ENCODE measurements around the gene INAFM2. TPM values are rescaled to one million over a fixed set of nuclear protein-coding genes. Genes with fewer than 3 reads are reported as not detected.

Gene INAFM2
- total and polyA plus RNA-seq, 2 of the 4 experiments (the other 2 are of a cell fraction) = 10.4 to 14.0 TPM

DNA sequence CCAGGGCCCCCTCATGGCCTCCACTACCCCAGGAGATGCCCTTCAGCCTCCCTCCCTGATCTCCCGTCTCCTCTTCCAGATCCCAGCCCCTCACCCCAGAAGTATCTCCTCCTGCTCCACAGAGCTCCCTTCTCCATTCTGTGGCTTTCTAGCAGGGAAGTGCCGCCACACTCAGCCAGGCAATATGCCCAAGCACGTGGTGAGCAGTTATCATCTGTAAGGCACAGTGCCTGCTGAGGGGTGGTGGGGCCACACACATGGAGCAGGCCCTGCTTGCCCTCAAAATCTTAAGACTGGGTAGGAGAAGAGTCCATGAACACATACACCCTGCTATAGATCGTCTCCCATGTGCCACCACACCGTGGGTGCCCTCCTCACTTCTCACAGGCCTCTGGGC, 25.0 kb downstream of the INAFM2 start:
- intact Hi-C loops (cut with micrococcal nuclease) = no loop called here
- CTCF ChIA-PET = no interaction called here
- no peak overlapping the region for H2AFZ ChIP-seq (replicated peaks; ENCODE audit: low read length, poor library complexity)

More for the DNA sequence above, 25.0 kb downstream of the INAFM2 start:
- Histone ChIP-seq H4K8ac (ENCODE audit: low read depth in 2 of 2, low read length in 2 of 2) (no peak overlapping the region), H3K4me2 (ENCODE audit: low read depth, low read length) (no peak overlapping the region), H3K9me3 (ENCODE audit: control insufficient read depth, insufficient read depth, low read length) (no peaks in the 10 kb centered on the region), H3K23ac (ENCODE audit: low read depth, low read length) (no peak overlapping the region), H2BK120ac (ENCODE audit: low read depth, low read length) (no peak overlapping the region), H2AK5ac (ENCODE audit: low read depth, low read length) (0 out of 2 replicates have a peak overlapping the region, but pooled peaks have one; percentile 11), H3K79me1 (ENCODE audit: low read depth in 1 of 2, low read length in 2 of 2) (no peaks in the 10 kb centered on the region), H3K4ac (ENCODE audit: low read depth, low read length) (no peak overlapping the region), H3K9ac (ENCODE audit: low read depth, low read length) (no peak overlapping the region), H3K9me1 (ENCODE audit: insufficient read depth, low read length) (peaks cover 4% of the 10 kb centered on the region; the same call in 1 of the 2 replicates), H2BK20ac (ENCODE audit: low read depth, low read length) (no peak overlapping the region), H3K4me1 (ENCODE audit: control insufficient read depth, insufficient read depth, low read length) (peaks cover 12% of the 10 kb centered on the region), H3K27me3 (ENCODE audit: control insufficient read depth, insufficient read depth, low read length) (peaks cover 16% of the 10 kb centered on the region), H4K91ac (ENCODE audit: insufficient read depth, low read depth, low read length) (no peak overlapping the region), H3K14ac (replicated peaks; ENCODE audit: low read depth, low read length) (no peak overlapping the region), H2AK9ac (replicated peaks; ENCODE audit: low read depth, low read length, poor library complexity) (no peak overlapping the region), H3K18ac (ENCODE audit: low read depth, low read length) (no peak overlapping the region), H3K36me3 (ENCODE audit: control insufficient read depth, insufficient read depth, low read length) (no peaks in the 10 kb centered on the region), H3K27ac (ENCODE audit: insufficient read depth, low read length) (no peak overlapping the region), H4K5ac (ENCODE audit: low read depth, low read length) (no peak overlapping the region), H4K20me1 (ENCODE audit: insufficient read depth, low read length) (no peaks in the 10 kb centered on the region), H2BK5ac (ENCODE audit: low read depth, low read length, poor library complexity, severe bottlenecking) (no peak overlapping the region), H3K4me3 (ENCODE audit: insufficient read depth, low read depth, low read length) (no peak overlapping the region), H2BK15ac (ENCODE audit: low read depth, low read length) (no peak overlapping the region), H3K56ac (ENCODE audit: extremely low read depth, insufficient read depth, low read length) (no peak overlapping the region)
- ATAC-seq (ENCODE audit: low read depth) (no peak), DNase-seq (no peak)
- BruUV-seq (replicated peaks) = no TSS peak
- dilution Hi-C loops (cut with HindIII; ENCODE audit: low sequenced_read_pairs, unreplicated experiment) (no loop called here), in situ Hi-C loops (cut with MboI; ENCODE audit: low sequenced_read_pairs) (no loop called here)
- 70% methylated on average over 2 of the region's 5 CpGs; no CpG with 5 or more reads in 1 of the 2 experiments for WGBS, 2 experiments (ENCODE audit: extremely low coverage in 2 of 2, insufficient read length in 1 of 2)
- POLR2A ChIA-PET (ENCODE audit: unreplicated experiment) = no interaction called here
- TF ChIP-seq BHLHE40 (IDR thresholded peaks at IDR 0.05; ENCODE audit: low read depth, low read length) = no peak
- TF ChIP-seq RCOR1 (IDR thresholded peaks at IDR 0.05; ENCODE audit: insufficient replicate concordance, low read length) = no peak
- no peak for TF ChIP-seq USF2 (IDR thresholded peaks at IDR 0.05; ENCODE audit: low read depth, low read length)
- TF ChIP-seq CTCF (conservative IDR thresholded peaks at IDR 0.05; ENCODE audit: low read depth, low read length) = no peak
- TF ChIP-seq, protein P1, sequence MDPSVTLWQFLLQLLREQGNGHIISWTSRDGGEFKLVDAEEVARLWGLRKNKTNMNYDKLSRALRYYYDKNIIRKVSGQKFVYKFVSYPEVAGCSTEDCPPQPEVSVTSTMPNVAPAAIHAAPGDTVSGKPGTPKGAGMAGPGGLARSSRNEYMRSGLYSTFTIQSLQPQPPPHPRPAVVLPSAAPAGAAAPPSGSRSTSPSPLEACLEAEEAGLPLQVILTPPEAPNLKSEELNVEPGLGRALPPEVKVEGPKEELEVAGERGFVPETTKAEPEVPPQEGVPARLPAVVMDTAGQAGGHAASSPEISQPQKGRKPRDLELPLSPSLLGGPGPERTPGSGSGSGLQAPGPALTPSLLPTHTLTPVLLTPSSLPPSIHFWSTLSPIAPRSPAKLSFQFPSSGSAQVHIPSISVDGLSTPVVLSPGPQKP (IDR thresholded peaks at IDR 0.05; ENCODE audit: borderline replicate concordance, low read depth, low read length) = no peak
- TF ChIP-seq NFE2L2 (IDR thresholded peaks at IDR 0.05; ENCODE audit: low read depth, low read length) = no peak
- no peak for TF ChIP-seq RFX5 (IDR thresholded peaks at IDR 0.05; ENCODE audit: low read depth, low read length)
- no peak for TF ChIP-seq POLR2A (IDR thresholded peaks at IDR 0.05; ENCODE audit: low read depth, low read length)
- TF ChIP-seq MAZ (IDR thresholded peaks at IDR 0.05; ENCODE audit: borderline replicate concordance, low read depth, low read length) = no peak
- TF ChIP-seq MXI1 (IDR thresholded peaks at IDR 0.05; ENCODE audit: borderline replicate concordance, low read depth, low read length) = no peak
- no peak for TF ChIP-seq SMC3 (IDR thresholded peaks at IDR 0.05; ENCODE audit: low read depth, low read length)
- no peak for TF ChIP-seq FOS (IDR thresholded peaks at IDR 0.05; ENCODE audit: low read depth, low read length)
- no peak for TF ChIP-seq RAD21 (IDR thresholded peaks at IDR 0.05; ENCODE audit: low read length)
- no peak for TF ChIP-seq CEBPB (IDR thresholded peaks at IDR 0.05; ENCODE audit: low read depth, low read length)
- TF ChIP-seq CHD1 (IDR thresholded peaks at IDR 0.05; ENCODE audit: low read depth, low read length) = no peak
- TF ChIP-seq MAFK (IDR thresholded peaks at IDR 0.05; ENCODE audit: low read depth, low read length) = no peak
